Measurements from ENCODE around the gene PTGER1.

PTGER1 gene

DNA sequence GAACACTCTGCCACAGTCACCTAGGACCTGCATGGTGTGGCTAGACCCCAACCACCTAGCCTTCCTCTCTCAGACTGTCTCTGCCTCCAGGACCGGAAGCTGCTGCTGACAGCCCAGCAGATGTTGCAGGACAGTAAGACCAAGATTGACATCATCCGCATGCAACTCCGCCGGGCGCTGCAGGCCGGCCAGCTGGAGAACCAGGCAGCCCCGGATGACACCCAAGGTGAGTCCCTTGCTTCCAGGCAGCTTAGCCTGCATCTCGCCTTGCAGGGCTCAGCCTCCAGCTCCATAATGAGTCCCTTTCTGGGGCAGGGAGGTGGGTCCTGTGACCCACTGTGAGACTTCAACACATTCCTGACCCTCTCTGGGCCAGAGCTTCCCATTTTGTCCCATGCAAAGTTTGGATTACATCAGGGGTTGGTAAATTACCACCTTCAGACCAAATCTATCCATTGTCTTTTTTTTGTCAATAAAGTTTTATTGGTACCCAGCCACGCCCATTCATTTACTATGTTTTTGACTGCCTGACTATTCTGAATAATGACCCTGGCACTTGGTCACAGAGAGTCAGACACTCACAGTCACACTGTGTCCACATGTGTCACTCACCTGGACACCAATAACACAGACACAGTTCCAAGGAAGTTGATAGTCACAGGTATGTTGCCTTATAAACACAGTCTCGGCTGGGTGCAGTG lies 28.7 kb downstream of the PTGER1 start:
- DNase-seq (ENCODE audit: low read depth, low spot score) = no peak
- H3K27ac ChIP-seq = no peak overlapping the region

DNA sequence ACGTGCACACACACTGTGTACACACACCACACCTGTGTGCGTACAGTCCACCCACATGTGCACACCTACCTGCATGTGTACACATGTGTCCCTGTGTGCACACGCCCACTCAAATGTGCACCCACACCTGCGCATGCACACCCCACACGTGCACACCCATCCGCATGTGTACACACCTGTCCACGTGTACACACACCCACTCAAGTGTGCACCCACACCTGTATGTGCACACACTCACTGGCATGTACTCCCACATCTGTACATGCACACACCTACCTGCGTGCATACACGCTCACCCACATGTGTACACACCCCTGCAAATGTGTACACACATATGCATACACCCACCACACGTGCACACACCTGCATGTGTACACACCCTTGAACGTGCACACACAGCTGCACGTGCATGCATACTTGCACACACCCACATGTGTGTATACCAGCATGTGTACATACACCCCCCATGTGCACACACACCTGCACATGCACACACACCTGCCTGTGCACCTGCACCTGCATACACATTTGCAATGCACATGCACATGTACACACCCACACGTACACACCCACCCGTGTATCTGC lies 31.4 kb downstream of the PTGER1 start:
- DNase-seq (ENCODE audit: low read depth, low spot score) = no peak
- no peak overlapping the region for H3K27ac ChIP-seq

DNA sequence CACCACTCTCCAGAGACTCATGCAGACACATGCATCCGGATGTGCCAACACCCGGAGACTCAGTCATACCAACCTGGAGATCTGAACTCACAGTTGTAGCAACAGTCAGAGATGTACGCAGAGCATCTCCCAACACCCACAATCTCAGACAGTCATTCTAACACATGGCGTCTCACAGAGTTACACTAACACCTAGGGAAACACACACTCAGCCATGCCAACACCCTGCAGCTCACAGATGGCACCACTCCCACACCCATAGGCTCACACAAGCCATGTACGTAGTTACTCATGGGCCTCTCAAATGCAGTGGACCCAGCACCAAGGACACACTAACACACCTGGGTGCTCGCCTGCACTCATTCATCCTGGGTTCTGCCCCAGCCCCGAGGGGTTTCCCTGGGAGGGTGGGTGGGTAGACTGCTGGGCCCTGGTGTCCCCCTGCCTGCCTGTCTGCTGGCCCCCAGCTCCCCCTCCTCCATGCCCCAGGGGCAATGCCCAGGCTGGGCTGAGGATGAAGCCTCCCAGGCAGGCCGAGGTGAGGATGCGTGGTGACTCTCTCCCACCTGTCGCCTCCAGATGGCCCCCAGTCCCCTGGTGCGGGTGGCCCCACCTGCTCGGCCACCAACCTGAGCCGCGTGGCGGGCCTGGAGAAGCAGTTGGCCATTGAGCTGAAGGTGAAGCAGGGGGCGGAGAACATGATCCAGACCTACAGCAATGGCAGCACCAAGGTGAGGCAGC lies 32.1 kb downstream of the PTGER1 start:
- no peak overlapping the region for H3K27ac ChIP-seq
- DNase-seq (ENCODE audit: low read depth, low spot score) = no peak

DNA sequence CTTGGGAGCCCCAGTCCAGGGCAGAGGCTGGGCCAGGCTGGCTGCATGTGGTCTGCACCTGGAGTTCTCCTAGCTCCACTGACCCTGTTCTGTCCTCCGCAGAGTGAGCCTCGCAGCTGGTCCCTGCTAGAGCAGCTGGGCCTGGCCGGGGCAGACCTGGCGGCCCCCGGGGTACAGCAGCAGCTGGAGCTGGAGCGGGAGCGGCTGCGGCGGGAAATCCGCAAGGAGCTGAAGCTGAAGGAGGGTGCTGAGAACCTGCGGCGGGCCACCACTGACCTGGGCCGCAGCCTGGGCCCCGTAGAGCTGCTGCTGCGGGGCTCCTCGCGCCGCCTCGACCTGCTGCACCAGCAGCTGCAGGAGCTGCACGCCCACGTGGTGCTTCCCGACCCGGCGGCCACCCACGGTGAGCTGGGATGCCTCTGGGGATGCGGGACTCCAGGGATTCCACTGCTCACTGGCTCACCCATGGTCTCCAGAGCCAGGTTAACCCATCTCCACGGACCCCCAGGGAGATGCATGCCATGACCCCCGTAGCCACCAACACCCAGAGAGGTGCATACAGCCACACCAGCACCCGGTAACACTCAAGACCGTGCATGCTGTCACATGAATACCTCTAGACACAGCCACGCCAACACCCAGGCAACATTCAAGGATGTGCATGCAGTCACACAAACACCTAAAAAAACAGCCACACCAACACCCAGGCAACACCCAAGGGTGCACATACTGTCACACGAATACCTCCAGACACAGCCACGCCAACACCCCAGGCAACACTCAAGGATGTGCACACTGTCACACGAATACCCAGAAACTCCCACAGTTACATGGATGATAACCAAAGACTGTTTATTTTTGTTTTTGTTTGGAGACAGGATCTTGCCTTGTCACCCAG lies 33.9 kb downstream of the PTGER1 start:
- no peak overlapping the region for H3K27ac ChIP-seq
- no peak for DNase-seq (ENCODE audit: low read depth, low spot score)

DNA sequence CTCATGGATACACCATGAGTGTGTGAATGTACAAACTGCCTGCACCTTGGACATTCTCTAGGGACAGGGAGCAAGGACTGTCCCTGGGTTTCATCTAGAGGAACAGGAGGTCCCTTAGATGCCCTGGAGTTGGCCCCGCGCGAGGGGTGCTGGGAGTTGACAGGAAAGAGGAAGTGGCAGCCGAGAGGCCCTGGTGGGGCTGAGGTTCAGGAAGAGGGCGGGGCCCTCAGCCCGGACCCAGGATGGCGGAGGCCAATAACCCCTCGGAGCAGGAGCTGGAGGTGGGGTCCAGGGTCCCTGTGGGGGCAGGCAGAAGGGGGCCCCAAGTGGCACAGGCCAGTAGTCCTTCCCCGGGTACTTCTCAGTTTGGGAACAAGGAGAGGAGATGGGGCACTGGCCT lies 35.1 kb downstream of the PTGER1 start:
- H3K27ac ChIP-seq = no peak overlapping the region

DNA sequence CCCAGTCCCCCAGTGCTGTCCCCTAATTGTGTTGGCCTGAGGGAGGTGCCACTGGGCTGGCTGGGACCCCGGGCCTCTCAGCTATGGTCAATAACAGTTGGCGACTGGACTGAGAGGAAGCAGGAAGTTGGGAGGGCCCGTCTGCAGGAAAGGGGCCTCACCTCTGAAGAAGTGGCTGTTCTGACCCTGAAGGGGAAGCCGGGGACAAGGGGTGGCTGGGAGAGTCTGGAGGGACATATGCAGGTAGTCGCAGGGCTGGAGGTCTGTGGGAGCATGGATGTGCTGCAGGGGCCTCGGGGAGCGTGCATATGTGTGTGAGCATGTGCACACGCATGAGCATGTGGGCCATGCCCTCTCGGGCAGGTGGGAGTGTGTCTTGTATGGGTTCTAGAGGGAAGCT lies 36.1 kb downstream of the PTGER1 start:
- no peak overlapping the region for H3K27ac ChIP-seq
- DNase-seq (ENCODE audit: low read depth, low spot score) = no peak

More for the DNA sequence above, 35.1 kb downstream of the PTGER1 start:
- DNase-seq (ENCODE audit: low read depth, low spot score) = no peak

DNA sequence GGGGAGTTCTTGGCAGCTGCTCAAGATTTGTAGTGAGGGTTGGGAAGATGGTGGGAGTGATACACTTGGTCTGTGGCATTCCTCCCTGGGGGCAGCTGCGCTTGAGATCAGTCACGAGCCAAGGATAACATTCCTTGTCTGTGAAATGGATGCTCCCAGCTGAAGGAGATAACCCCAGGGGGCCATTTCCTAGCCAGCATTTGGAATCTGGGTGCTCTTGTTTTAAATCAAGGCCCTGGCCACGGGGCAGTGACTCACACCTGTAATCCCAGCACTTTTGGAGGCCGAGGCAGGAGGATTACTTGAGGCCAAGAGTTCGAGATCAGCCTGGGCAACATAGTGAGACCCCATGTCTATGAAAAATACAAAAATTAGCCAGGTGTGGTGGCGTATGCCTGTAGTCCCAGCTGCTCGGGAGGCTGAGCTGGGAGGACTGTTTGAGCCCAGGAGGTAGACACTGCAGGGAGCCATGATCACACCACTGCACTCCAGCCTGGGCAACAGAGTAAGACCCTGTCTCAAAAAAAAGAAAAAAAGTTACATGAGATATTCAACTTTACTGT lies 37.5 kb downstream of the PTGER1 start:
- DNase-seq (ENCODE audit: low read depth, low spot score) = no peak

DNA sequence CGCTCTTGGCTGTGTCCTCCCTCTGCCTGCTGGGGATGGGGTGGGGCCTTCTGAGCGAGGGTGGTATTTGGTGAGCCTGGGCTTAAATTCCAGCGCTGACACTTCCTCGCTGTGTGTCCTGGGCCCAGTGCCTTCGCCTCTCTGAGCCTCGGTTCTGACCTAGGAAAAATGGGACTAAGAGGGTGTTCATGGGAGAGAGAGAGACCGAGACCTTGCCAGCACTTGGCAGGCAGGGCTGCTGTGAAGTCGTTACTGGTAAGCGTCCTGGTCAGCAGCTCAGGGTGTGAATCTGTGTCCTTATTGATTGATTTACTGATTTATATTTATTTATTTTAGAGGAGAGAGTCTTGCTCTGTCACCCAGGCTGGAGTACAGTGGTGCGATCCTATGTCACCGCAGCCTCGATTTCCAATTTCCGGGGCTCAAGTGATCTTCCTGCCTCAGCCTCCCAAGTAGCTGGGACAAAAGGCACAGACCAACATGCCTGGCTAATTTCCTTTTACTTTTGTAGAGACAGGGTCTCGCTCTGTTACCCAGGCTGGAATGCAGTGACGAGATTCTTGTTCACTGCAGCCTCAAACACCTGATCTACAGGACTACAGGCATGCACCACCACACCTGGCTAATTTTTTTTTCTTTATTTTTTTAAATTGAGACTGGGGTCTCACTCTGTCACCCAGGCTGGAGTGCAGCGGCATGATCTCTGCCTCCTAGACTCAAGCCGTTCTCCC lies 39.7 kb downstream of the PTGER1 start:
- no peak overlapping the region for H3K27ac ChIP-seq
- no peak for DNase-seq (ENCODE audit: low read depth, low spot score)

More for the DNA sequence above, 37.5 kb downstream of the PTGER1 start:
- H3K27ac ChIP-seq = no peak overlapping the region

DNA sequence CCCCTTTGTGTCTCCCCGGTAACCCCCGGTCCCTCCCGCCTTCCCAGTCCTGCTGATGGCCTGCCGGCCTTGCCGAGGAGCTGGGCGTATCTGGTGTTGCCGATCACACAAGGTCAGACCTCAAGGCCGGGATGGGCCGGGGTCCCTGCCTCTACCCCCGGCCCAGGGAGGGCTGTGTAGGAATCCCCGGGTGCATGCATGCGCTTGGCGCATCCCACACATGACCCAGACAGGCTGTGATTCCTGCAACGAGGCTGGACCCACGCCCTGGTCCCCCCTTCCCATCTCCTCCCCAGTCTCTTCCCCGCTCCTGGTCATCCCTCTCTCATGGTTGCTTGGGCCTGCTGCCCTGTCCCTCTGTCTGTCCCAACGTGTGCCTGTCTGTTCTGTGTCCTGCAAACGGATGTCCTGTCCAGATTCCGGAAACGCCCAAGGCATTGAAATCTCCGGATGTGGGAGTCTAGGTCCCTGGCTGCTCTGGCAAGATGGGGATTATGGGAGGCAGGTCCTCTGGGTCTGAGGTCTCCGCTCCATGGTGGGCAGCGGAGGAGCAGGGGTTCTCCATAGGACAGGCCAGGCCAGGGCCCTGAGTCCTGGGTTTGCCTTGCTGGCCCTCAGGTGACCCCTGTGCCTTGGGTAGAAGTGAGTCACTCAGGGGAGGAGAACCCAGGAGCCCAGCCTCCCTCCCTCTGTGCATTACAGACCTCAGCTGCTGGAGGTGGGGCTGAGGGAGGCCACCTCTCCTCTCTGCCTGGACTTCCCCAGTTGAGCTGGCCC lies 40.4 kb downstream of the PTGER1 start:
- no peak overlapping the region for H3K27ac ChIP-seq
- DNase-seq (ENCODE audit: low read depth, low spot score) = no peak

DNA sequence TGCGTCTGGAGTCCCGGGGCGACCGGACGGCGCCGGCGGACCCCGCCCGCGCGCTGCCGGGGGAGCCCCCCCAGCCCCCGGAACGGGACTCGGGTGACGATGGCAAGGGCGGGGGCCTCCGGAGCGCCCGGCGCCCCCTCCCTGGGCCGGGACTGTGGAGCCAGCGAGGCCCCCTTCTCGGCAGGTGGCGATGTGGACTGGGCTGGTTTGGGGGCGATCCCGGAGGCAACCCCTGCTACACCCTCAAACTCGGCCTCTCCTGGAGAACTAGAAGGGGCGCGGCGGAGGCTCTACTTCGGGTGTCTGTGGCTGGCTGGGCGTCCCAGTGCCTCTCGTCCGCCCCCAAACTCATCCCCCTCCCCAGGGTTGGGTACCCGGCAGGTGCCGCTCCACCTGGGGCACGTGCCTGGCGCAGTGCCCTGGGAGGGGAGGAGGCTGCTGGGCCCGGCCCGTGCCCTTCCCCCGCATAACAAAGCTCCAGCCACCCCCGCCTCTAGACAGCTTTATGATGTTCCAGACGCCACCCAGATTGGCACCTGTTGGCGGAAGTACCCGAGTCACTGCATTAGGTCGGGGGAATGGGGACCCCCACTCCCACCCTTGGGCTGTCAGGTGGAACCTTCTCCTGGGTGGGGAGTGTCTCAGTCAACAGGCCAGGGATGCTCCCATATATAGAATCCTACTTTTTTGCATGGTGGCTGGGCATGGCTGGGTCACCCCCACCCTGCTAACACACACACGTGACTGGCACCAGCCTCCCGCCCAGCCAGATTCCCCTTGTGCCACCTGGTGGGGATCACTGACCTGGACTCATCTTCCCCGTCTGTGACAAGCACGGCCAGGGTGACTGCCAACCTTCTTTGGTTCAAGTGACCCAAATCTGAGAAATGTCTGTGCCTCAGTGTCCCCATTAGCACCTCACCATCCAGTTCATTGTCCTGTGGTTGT lies 41.3 kb downstream of the PTGER1 start:
- no peak overlapping the region for H3K27ac ChIP-seq
- DNase-seq (ENCODE audit: low read depth, low spot score) = no peak

DNA sequence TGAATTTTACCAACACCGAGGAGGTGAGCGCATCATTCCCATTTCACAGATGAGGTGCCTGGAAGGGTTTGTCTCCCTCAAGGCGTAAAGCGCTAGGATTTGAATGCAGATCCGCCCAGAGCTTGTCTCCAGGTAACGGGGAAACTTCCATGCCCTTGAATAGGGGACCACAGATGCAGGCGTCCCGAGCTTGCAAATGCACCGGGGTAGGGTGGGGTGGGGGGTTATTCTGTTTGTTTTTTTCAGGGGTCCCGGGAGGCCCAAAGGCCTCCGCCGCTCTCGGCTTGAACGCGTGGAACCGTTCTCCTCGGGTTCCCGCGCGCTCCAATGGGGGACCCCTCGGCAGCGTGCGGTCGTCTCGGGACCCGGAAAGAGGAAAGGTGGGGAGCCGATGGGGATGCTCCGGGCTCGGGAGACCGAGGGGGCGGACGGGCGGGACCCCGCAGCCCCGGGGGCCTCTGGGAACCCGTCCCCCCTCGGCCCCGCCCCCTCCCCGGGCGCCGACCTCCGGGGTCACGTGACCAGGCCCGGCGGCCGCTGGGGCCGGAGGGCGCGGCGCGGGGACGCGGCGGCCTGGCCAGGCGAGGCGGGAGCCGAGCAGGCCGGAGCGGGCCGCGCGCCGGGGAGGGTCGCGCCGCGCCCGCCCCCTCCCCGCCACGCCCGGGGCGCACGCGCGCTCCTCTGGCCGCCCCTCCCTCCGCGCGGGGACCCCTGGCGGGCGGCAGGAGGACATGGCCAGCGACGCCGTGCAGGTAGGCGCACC lies 42.2 kb downstream of the PTGER1 start, which contains the start of gene PKN1:
TSS of gene PKN1 (plus strand) at position 516 of the 763 bp plus-strand sequence. CDS start at position 732, 216 bp downstream.
- no peak within 1 kb of the TSS for H3K27ac ChIP-seq
- no peak for DNase-seq (ENCODE audit: low read depth, low spot score)

DNA sequence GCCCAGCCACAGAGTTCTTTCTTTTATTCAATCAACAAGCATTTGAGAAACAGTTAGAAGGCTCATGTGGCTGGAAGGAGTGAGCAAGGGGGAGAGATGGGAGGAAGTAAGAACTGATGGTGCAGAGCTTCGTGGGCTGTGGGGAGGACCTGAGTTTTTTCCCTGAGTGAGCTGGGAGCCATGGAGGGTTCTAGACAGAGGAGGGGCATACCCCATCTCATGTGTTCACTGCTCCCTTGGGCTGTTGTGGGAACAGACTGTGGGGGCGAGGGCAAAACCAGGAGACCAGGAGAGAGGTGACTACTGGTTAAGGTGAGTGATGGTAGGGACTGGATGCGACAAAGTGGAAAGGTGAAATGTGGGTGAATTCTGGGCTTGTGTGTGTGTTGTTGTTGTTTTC lies 44.4 kb downstream of the PTGER1 start:
- H3K27ac ChIP-seq = no peak overlapping the region
- DNase-seq (ENCODE audit: low read depth, low spot score) = no peak

DNA sequence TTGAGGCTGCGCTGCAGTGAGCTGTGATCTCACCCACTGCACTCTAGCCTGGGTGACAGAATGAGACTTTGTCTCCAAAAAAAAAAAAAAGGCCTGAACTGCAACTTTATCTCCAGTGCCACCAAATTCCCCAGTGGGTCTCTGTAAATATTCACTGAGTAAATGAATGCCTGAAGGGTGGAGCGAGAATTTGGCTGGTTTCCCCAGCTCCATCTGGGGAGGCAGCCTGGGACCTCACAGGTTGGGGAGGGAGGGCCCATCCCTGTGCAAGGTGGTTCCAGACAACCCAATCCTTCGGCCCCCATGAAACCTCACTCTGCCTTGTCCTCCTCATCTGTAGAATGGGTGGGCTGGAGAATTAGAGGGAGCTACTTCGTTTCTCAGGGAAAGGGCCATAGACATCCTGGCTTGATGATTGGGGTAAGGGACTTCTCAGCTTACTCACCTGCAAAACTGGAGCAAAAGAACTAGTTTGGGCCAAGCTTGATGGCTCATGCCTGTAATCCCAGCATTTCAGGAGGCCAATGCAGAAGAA lies 46.2 kb downstream of the PTGER1 start:
- no peak for DNase-seq (ENCODE audit: low read depth, low spot score)
- no peak overlapping the region for H3K27ac ChIP-seq

DNA sequence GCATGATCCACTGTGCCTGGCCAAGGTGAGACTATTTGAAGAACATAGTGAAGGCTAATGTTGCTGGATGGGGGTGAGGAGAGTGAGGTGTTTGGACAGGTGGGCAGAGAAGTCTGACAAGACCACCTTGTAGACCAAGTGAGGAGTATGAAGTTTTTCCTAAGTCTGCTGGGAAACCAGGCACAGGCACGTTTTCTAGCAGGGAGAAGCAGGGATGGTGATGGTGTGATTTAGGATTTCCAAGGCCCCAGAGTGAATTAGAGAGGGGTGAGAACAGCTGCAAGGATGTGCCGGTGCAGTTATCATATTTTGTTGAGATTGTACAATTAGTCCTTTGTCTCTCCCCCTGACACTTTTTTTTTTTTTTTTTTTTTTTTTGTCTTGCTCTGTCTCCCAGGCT lies 47.7 kb downstream of the PTGER1 start:
- H3K27ac ChIP-seq = no peak overlapping the region
- no peak for DNase-seq (ENCODE audit: low read depth, low spot score)

DNA sequence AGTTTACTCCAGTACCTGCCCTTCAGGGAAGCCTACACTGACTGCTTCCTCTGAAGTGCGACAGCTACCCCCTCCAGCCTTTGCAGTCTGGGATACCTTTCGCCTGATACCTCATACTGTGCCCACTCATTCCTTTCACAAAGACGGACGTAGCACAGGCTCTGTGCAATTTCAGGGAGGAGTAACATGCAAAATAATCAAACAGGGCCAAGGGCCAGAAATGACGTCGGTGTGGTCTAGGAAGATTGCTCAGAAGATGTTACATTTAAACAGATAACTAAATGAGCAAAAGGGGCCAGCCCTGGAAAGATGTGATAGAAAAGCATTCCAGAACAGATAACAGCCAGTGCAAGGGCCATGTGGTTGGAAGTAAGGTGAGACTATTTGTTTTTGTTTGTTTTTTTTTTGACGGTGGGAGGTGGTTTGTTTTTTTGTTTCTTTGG lies 49.4 kb downstream of the PTGER1 start:
- no peak overlapping the region for H3K27ac ChIP-seq
- DNase-seq (ENCODE audit: low read depth, low spot score) = no peak

All from epithelial cell of prostate (primary cell).